HG03432 (cell line): ENCODE results near the gene MTFP1.

ENCODE experiments used
- ATAC-seq: cut with Tn5 transposase; IDR thresholded peaks from one replicate; pipeline ENCODE4 v1.9.1; 2021; ENCODE audit warnings: mild to moderate bottlenecking, moderate library complexity; ENCODE audit not compliant: unreplicated experiment

Gene MTFP1, protein sequence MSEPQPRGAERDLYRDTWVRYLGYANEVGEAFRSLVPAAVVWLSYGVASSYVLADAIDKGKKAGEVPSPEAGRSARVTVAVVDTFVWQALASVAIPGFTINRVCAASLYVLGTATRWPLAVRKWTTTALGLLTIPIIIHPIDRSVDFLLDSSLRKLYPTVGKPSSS

GRCh38 chr22:30425616-30426387 is at the start of gene MTFP1:
Gene MTFP1, plus strand, starts transcription at chr22:30425768. Its CDS starts 112 bp downstream, at chr22:30425880.
- no peak for ATAC-seq

DNA sequence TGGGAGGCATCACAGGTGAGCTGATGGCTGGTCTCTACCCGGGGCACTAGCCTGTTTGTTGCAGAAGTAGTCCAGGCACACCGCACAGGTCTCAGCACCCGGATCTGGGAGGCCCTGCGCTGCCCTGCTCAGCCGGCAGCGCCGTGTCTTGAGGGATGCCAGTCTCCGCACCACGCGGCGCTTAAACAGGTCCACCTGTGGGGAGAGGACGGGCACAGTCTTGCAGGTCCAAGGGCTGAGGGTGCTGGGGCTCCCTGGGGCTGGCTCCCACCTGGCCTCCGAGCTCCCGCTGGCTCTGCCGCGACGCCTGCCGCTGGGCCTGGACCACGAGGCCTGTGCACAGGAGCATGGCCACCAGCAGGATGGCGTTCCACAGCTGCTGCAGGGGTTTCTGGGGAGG is 45.6 kb upstream of the MTFP1 start:
- no peak for ATAC-seq

DNA sequence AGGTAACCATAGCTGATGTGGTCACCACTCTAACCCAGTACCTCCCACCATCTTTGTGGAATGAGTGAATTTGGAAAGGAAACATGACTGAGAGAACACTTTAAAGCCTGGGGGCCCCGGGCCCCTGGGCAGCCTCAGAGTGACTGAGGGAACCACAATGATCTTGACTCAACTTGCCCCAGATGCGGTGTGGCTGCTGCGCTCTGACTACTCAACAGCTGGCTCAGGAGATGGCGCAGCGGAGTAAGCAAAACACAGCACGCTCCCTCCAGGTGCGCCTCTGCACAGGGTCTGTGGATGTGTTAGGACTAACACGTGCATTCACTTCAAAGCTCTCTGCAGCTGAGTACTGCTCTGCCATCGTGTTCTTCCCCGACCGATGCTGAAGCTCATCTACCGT is 44.3 kb upstream of the MTFP1 start:
- ATAC-seq = no peak

- no peak for ATAC-seq
Observed at GRCh38 chr22:30382340-30382739, 43.2 kb upstream of the MTFP1 start.

DNA sequence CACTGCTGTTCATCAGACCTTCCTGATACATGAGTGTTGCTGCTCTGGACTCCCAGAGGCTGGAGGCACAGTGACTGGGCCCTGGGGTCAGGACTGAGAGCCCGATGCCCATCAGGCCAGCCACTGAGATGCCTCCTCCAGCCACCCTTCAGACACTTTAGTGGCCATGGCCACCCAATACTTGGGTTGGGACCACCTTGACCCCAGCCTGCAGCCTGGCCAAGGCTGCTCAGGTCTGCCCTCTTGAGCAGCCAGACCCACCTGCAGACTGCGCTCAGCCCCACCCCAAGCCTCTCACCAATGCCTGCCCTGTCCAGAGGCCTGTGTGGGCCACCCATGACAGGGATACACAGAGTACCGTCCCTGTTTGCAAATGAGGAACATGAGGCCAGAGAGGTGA is 42.5 kb upstream of the MTFP1 start:
- ATAC-seq = no peak

GRCh38 chr22:30385942-30386341 is 39.6 kb upstream of the MTFP1 start:
- ATAC-seq = no peak

GRCh38 chr22:30386608-30386959 is 39.0 kb upstream of the MTFP1 start:
- ATAC-seq = peak; percentile 3

DNA sequence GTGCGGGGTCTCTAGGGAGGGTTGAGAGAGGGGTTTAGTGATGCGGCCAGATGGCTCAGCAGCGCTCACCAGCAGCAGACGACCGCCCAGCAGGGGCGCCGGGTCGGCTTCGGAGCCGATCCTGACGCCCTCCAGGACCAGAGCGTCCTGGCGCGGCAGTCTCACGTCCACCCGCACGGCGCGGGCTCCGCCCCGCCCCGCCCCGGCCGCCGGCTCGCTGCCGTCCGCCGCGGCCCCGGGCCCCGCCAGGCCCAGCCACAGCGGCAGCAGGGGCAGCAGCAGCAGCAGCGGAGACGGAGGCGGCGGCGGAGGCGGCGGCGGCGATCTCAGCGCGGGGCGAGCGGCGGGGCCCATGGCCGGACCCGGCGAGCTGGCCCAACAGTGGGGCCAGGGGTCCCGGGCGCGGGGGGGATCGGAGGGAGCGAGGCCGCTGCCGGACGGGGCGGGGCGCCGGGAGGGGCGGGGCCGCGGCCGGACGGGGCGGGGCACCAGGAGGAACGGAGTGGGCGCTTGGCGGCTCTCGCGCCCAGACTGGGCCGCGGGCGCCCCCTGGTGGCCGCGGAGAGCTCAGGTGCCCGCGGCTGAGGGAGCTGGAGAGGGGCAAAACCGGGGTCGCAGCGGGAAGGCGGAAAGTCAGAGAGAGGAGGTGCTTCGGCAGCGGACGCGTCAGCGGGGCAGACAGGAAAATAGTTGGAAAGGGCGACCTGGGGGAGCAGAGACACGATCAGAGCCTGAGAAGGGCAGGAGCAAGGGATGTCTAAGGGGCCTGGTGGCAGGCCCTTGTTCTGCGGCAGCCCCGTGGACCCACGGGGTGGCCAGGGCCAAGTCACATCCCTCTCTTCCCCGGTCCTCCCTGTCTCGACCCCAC is 38.4 kb upstream of the MTFP1 start, which contains the start of gene RNF215:
TSS of gene RNF215 (minus strand) at position 452 of the 868 bp plus-strand sequence. CDS start at position 354, 98 bp downstream.
- ATAC-seq = peak; percentile 67

GRCh38 chr22:30390974-30391691 is 34.4 kb upstream of the MTFP1 start:
- ATAC-seq = no peak

DNA sequence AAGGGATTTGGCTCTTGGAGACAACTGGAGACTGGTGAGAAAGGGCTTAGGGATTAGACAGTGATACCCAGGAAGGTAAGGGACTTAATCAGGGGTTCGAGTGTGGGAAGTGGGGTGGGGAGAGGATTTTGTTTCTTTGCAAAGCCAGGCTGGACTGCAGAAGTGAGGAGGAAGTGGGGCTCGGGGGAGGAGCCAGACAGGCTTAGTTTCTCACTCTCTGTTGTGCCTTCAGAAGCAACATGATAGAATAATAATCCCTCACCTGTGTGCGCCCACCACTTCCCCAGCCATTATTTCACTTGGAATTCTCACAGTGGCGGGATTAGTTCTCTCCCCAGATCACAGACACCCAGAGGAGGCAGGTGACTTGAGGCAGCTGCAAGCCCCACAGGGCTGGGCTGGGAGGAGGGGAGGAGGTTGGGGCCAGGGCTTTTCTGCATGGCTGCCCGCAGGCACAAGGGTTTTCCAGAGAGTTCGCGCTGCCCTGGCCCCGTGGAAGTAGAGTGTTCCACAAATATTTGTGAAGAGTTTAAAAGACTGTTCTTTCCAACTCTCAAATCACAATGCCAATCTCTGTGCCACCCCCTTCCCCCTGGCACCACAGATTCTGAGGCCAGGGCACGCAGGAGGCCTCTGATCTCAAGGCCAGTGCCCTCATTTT is 32.8 kb upstream of the MTFP1 start:
- no peak for ATAC-seq

GRCh38 chr22:30393322-30393680 is 32.3 kb upstream of the MTFP1 start:
- no peak for ATAC-seq

GRCh38 chr22:30393885-30394284 is 31.7 kb upstream of the MTFP1 start:
- ATAC-seq = no peak

GRCh38 chr22:30396871-30397655 is 28.5 kb upstream of the MTFP1 start, which contains the start of gene SEC14L2:
Gene SEC14L2, plus strand, starts transcription at chr22:30397018. Its CDS starts 99 bp downstream, at chr22:30397117.
- ATAC-seq = no peak

GRCh38 chr22:30397656-30398635 is 27.6 kb upstream of the MTFP1 start:
- ATAC-seq = no peak

- ATAC-seq = no peak
Observed at GRCh38 chr22:30398685-30399680, 26.6 kb upstream of the MTFP1 start.

GRCh38 chr22:30399718-30400117 is 25.9 kb upstream of the MTFP1 start:
- ATAC-seq = no peak

DNA sequence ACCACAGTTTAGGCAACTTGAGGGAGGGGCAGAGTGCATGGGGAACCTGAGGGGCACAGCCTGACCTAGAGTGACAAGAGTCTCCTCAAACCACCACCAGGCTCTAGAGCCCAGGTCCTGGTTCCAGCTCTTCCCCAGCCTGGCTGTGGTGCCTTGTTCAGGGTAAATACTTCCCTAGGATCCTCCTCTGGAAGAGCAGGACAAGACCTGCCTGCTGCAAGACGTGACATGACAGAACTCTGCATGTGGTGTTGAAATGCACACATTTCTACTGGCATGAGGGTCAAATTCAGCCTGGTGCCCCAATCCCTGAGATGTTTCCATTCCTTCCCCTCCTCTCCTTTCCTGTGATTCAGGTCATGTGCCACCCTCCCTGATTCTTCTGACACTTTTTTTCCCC is 25.4 kb upstream of the MTFP1 start:
- ATAC-seq = no peak
